GM12872 (cell line): ENCODE measurements around the gene KCNMA1.

Experiments used
- TF ChIP-seq, protein P1 (sequence below): IDR thresholded peaks from 3 replicates; pipeline ENCODE4 v1.5.1; 2011; ENCODE audit warnings: low read depth, mild to moderate bottlenecking, low read length, moderate library complexity; ENCODE audit not compliant: insufficient read depth

The KCNMA1 gene

DNA sequence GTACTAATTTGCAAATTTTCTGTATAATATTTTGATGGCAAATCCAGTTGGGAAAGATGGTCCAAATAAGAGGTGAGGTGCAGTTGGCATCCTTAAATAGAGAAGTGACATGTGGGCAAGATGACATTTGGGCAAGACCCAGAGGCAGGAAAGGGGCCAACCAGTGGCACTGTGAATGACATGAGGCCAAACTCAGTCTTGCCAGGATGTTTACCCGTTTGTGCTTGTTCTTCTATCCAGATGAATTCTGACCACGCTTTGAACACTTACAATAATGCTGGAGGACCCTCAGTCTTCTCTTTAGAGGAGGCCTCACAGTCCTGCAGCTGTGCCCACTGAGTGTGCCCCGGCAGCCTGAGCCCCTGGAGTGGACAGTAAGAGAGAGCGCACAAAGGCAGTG lies 45.1 kb downstream of the KCNMA1 start:
- TF ChIP-seq, protein P1, sequence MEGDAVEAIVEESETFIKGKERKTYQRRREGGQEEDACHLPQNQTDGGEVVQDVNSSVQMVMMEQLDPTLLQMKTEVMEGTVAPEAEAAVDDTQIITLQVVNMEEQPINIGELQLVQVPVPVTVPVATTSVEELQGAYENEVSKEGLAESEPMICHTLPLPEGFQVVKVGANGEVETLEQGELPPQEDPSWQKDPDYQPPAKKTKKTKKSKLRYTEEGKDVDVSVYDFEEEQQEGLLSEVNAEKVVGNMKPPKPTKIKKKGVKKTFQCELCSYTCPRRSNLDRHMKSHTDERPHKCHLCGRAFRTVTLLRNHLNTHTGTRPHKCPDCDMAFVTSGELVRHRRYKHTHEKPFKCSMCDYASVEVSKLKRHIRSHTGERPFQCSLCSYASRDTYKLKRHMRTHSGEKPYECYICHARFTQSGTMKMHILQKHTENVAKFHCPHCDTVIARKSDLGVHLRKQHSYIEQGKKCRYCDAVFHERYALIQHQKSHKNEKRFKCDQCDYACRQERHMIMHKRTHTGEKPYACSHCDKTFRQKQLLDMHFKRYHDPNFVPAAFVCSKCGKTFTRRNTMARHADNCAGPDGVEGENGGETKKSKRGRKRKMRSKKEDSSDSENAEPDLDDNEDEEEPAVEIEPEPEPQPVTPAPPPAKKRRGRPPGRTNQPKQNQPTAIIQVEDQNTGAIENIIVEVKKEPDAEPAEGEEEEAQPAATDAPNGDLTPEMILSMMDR: no peak

DNA sequence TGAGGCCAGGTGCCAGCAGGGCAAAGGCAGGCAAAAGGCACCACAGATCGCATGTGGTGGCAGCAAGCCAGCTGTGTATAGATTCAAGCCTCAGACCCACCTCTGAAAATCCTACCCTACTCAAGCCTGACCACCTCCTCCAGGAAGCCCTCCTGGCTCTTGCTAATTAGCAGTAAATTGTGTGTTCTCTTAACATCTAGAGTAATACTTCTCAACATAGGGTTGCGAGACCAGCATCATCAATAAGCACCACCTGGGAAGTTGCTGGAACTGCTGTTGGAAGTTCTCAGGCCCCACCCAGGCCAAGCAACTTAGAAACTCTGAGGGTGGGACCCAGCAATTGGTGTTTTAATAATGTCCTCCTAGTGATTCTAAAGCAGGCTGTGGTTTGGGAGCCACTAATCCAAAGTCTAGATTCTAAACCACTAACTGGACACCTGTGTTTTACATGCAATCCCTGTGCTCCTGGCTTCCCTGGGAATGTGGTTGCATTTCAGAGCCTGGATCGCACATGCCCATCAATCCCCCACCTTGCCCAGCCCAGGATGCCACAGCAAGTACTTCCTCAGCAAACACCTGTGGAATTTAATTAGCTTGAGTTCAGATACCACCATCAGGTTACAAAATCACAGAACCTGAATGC lies 46.2 kb downstream of the KCNMA1 start:
- TF ChIP-seq, protein P1: no peak

DNA sequence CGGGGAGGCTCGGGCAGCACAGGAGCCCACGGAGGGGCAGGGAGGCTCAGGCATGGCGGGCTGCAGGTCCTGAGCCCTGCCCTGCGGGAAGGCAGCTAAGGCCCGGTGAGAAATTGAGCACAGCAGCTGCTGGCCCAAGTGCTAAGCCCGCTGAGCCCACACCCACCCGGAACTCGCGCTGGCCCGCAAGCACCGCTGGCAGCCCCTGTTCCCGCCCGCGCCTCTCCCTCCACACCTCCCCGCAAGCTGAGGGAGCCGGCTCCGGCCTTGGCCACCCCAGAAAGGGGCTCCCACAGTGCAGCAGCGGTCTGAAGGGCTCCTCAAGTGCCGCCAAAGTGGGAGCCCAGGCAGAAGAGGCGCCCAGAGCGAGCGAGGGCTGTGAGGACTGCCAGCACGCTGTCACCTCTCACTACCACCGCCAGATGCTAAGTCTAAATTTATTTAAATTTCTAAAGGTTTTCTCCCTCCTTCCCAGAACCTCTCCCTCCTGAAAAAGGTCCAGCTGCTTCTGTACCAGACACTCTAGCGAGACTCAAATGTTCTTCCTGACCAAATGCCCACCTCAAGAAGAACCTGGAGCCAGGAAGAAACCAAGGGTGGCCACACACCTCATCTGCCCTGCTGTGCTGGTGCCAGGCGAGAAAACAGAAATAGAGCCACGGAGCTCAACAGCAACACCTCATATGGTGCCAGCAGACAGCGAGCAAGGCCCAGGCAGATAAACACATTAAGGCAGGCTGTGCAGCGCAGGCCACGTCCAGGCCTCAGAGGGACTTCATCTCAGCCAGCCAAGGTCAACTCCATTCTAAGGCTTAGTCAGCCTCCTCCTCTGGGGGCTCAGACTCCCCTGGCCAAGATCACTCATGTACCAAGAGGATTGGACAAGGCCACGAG lies 47.0 kb downstream of the KCNMA1 start:
- TF ChIP-seq, protein P1: no peak

DNA sequence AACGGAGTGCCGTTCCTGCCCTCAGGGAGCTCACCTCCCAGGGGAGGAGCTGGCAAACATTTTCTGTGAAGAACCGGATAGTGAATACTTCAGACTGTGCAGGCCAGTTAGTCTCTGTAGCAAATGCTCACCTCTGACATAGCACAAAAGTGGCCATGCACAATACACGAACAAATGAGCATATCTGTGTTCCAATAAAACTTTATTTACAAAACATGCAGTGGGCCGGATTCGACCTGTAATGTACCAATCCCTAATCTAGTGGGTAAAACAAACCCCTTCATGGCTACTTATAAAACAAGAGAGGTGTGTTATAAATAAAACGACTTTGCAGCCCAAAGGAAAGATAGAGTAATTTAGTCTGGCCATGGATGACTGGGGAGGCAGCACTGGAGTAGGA lies 48.7 kb downstream of the KCNMA1 start:
- TF ChIP-seq, protein P1: no peak

DNA sequence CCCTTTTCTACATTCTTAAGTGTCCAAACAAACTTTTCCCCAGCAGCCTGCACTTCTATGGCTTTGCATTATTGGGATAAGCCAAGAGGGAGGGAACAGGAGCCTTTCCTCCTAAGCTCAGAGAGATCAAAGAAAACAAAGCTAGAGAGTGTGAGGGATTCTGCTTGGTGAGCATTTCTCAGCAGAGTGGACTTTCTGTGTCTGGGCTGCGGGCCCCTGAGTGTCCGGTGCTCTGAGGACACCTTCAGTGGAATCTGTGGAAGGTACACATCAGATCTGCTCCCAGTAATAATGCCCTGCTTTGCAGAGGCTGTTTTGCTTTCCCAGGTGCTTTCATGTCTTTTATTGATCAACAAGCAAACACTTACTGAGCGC lies 50.2 kb downstream of the KCNMA1 start:
- TF ChIP-seq, protein P1: no peak

DNA sequence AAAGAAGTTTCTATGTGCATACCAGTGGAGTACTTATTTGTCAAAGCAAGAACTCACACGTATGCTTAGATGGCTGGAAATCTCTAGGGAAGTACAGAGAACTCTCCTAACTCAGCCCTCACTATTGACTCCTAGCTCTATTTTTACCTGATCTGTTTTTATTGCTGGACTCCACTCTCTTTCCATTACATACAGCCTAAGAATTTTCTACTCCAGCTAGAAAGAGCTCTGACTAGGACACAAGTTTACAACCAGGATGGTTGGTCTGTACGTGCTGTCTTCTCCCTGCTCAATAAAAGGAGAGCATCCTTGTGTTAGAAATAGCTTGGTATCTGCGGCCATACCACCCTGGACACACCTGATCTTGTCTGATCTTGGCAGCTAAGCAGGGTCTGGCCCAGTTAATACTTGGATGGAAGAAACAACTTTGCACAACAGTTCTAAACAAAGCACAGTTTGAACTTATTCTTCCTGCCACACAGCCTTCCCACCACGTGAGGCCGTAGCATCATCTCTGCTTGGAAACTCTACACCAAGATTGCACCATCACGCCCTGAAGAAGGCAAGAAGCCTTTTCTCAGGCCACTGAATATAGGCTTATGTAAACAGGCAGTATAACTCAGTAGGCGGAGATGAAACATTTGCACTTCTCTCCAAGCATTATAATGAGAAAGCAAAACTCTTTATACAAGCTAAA lies 50.7 kb downstream of the KCNMA1 start:
- TF ChIP-seq, protein P1: no peak

DNA sequence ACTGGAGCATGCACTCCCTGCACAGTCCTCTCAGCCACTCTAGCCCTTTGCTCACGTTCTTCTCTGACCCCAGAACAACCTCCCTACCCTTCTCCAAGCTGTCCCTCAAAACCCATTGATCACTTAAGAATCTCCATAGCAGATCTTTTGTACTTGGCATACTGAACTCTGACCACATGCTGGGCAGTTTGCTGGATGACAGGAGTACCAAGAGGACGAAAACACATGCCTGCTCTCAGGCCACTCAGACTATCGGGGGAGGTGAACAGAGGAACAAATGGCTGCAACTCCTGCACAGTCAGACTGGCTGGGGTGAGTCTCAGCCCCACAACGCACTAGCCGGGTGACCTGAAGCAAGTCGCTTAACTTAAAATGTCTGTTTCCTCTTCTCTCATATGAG lies 52.7 kb downstream of the KCNMA1 start:
- TF ChIP-seq, protein P1: no peak
